ENCODE measurements around the gene ZNF302.

ZNF302 gene

GRCh38 chr19:34677386-34678084, at the start of gene ZNF302:
ZNF302 (plus strand) TSS chr19:34677678; CDS start chr19:34678805, 1,127 bp downstream.
- no peaks in the 10 kb centered on the region for H3K27me3 ChIP-seq (ENCODE audit: low read depth, low read length)
- H3K27ac ChIP-seq (ENCODE audit: low read length), result peak within 1 kb of the TSS; percentile 80
- H3K9me3 ChIP-seq (ENCODE audit: control insufficient read depth in 1 of 2, low read length in 2 of 2), result peaks cover 6 to 19% of the 10 kb centered on the region in 2 donors
- peaks cover 19 to 39% of the 10 kb centered on the region in 2 donors for H3K36me3 ChIP-seq (ENCODE audit: control insufficient read depth in 1 of 2, insufficient read depth in 2 of 2, low read length in 2 of 2)
- peaks cover 0 to 24% of the 10 kb centered on the region in 2 donors for H3K4me1 ChIP-seq (ENCODE audit: control insufficient read depth in 1 of 2, insufficient read depth in 2 of 2, low read length in 2 of 2)
- peak within 1 kb of the TSS; percentile 62 to 75 for H3K4me3 ChIP-seq (ENCODE audit: low read depth in 1 of 2, low read length in 2 of 2)

GRCh38 chr19:34633802-34634201, 43.7 kb upstream of the ZNF302 start:
- no peak overlapping the region for H3K27ac ChIP-seq (ENCODE audit: low read length)
- H3K27me3 ChIP-seq (ENCODE audit: low read depth, low read length), result no peaks in the 10 kb centered on the region
- H3K9me3 ChIP-seq (ENCODE audit: control insufficient read depth in 1 of 2, low read length in 2 of 2), result peaks cover 11 to 22% of the 10 kb centered on the region in 2 donors
- no peak overlapping the region for H3K4me3 ChIP-seq (ENCODE audit: low read depth in 1 of 2, low read length in 2 of 2)
- H3K36me3 ChIP-seq (ENCODE audit: control insufficient read depth in 1 of 2, insufficient read depth in 2 of 2, low read length in 2 of 2), result peaks cover 0 to 18% of the 10 kb centered on the region in 2 donors
- no peaks in the 10 kb centered on the region for H3K4me1 ChIP-seq (ENCODE audit: control insufficient read depth in 1 of 2, insufficient read depth in 2 of 2, low read length in 2 of 2)

- H3K36me3 ChIP-seq (ENCODE audit: control insufficient read depth in 1 of 2, insufficient read depth in 2 of 2, low read length in 2 of 2), result peaks cover 0 to 9% of the 10 kb centered on the region in 2 donors
- H3K27ac ChIP-seq (ENCODE audit: low read length), result no peak overlapping the region
- H3K9me3 ChIP-seq (ENCODE audit: control insufficient read depth in 1 of 2, low read length in 2 of 2), result peaks cover 11 to 12% of the 10 kb centered on the region in 2 donors
- H3K27me3 ChIP-seq (ENCODE audit: low read depth, low read length), result no peaks in the 10 kb centered on the region
- no peak overlapping the region for H3K4me3 ChIP-seq (ENCODE audit: low read depth in 1 of 2, low read length in 2 of 2)
- H3K4me1 ChIP-seq (ENCODE audit: control insufficient read depth in 1 of 2, insufficient read depth in 2 of 2, low read length in 2 of 2), result no peaks in the 10 kb centered on the region
Measured at GRCh38 chr19:34639491-34640085, 37.9 kb upstream of the ZNF302 start.

- no peak overlapping the region for H3K27ac ChIP-seq (ENCODE audit: low read length)
- H3K4me3 ChIP-seq (ENCODE audit: low read depth in 1 of 2, low read length in 2 of 2), result no peak overlapping the region
- no peaks in the 10 kb centered on the region for H3K36me3 ChIP-seq (ENCODE audit: control insufficient read depth in 1 of 2, insufficient read depth in 2 of 2, low read length in 2 of 2)
- H3K9me3 ChIP-seq (ENCODE audit: control insufficient read depth in 1 of 2, low read length in 2 of 2), result no peaks in the 10 kb centered on the region
- H3K27me3 ChIP-seq (ENCODE audit: low read depth, low read length), result no peaks in the 10 kb centered on the region
- H3K4me1 ChIP-seq (ENCODE audit: control insufficient read depth in 1 of 2, insufficient read depth in 2 of 2, low read length in 2 of 2), result no peaks in the 10 kb centered on the region
Measured at GRCh38 chr19:34642241-34642640, 35.2 kb upstream of the ZNF302 start.

GRCh38 chr19:34644991-34645461, 32.5 kb upstream of the ZNF302 start:
- Histone ChIP-seq H3K27me3 (ENCODE audit: low read depth, low read length) (no peaks in the 10 kb centered on the region), H3K36me3 (ENCODE audit: control insufficient read depth in 1 of 2, insufficient read depth in 2 of 2, low read length in 2 of 2) (no peaks in the 10 kb centered on the region), H3K9me3 (ENCODE audit: control insufficient read depth in 1 of 2, low read length in 2 of 2) (no peaks in the 10 kb centered on the region), H3K4me3 (ENCODE audit: low read depth in 1 of 2, low read length in 2 of 2) (no peak overlapping the region), H3K27ac (ENCODE audit: low read length) (no peak overlapping the region), H3K4me1 (ENCODE audit: control insufficient read depth in 1 of 2, insufficient read depth in 2 of 2, low read length in 2 of 2) (no peaks in the 10 kb centered on the region)

GRCh38 chr19:34645551-34645950, 31.9 kb upstream of the ZNF302 start:
- H3K27ac ChIP-seq (ENCODE audit: low read length), result no peak overlapping the region
- no peak overlapping the region for H3K4me3 ChIP-seq (ENCODE audit: low read depth in 1 of 2, low read length in 2 of 2)
- H3K36me3 ChIP-seq (ENCODE audit: control insufficient read depth in 1 of 2, insufficient read depth in 2 of 2, low read length in 2 of 2), result no peaks in the 10 kb centered on the region
- H3K4me1 ChIP-seq (ENCODE audit: control insufficient read depth in 1 of 2, insufficient read depth in 2 of 2, low read length in 2 of 2), result no peaks in the 10 kb centered on the region
- no peaks in the 10 kb centered on the region for H3K27me3 ChIP-seq (ENCODE audit: low read depth, low read length)
- no peaks in the 10 kb centered on the region for H3K9me3 ChIP-seq (ENCODE audit: control insufficient read depth in 1 of 2, low read length in 2 of 2)

GRCh38 chr19:34649886-34650543, 27.5 kb upstream of the ZNF302 start:
- Histone ChIP-seq H3K27ac (ENCODE audit: low read length) (no peak overlapping the region), H3K36me3 (ENCODE audit: control insufficient read depth in 1 of 2, insufficient read depth in 2 of 2, low read length in 2 of 2) (no peaks in the 10 kb centered on the region), H3K4me1 (ENCODE audit: control insufficient read depth in 1 of 2, insufficient read depth in 2 of 2, low read length in 2 of 2) (no peaks in the 10 kb centered on the region), H3K9me3 (ENCODE audit: control insufficient read depth in 1 of 2, low read length in 2 of 2) (no peaks in the 10 kb centered on the region), H3K4me3 (ENCODE audit: low read depth in 1 of 2, low read length in 2 of 2) (no peak overlapping the region), H3K27me3 (ENCODE audit: low read depth, low read length) (no peaks in the 10 kb centered on the region)

- no peaks in the 10 kb centered on the region for H3K27me3 ChIP-seq (ENCODE audit: low read depth, low read length)
- no peaks in the 10 kb centered on the region for H3K9me3 ChIP-seq (ENCODE audit: control insufficient read depth in 1 of 2, low read length in 2 of 2)
- no peaks in the 10 kb centered on the region for H3K4me1 ChIP-seq (ENCODE audit: control insufficient read depth in 1 of 2, insufficient read depth in 2 of 2, low read length in 2 of 2)
- no peak overlapping the region for H3K4me3 ChIP-seq (ENCODE audit: low read depth in 1 of 2, low read length in 2 of 2)
- H3K36me3 ChIP-seq (ENCODE audit: control insufficient read depth in 1 of 2, insufficient read depth in 2 of 2, low read length in 2 of 2), result no peaks in the 10 kb centered on the region
- H3K27ac ChIP-seq (ENCODE audit: low read length), result no peak overlapping the region
Measured at GRCh38 chr19:34651747-34652146, 25.7 kb upstream of the ZNF302 start.

GRCh38 chr19:34654796-34655195, 22.7 kb upstream of the ZNF302 start:
- H3K4me3 ChIP-seq (ENCODE audit: low read depth in 1 of 2, low read length in 2 of 2), result no peak overlapping the region
- H3K36me3 ChIP-seq (ENCODE audit: control insufficient read depth in 1 of 2, insufficient read depth in 2 of 2, low read length in 2 of 2), result no peaks in the 10 kb centered on the region
- H3K27me3 ChIP-seq (ENCODE audit: low read depth, low read length), result no peaks in the 10 kb centered on the region
- no peaks in the 10 kb centered on the region for H3K4me1 ChIP-seq (ENCODE audit: control insufficient read depth in 1 of 2, insufficient read depth in 2 of 2, low read length in 2 of 2)
- no peak overlapping the region for H3K27ac ChIP-seq (ENCODE audit: low read length)
- no peaks in the 10 kb centered on the region for H3K9me3 ChIP-seq (ENCODE audit: control insufficient read depth in 1 of 2, low read length in 2 of 2)

- no peaks in the 10 kb centered on the region for H3K36me3 ChIP-seq (ENCODE audit: control insufficient read depth in 1 of 2, insufficient read depth in 2 of 2, low read length in 2 of 2)
- H3K9me3 ChIP-seq (ENCODE audit: control insufficient read depth in 1 of 2, low read length in 2 of 2), result no peaks in the 10 kb centered on the region
- no peak overlapping the region for H3K27ac ChIP-seq (ENCODE audit: low read length)
- no peaks in the 10 kb centered on the region for H3K27me3 ChIP-seq (ENCODE audit: low read depth, low read length)
- no peak overlapping the region for H3K4me3 ChIP-seq (ENCODE audit: low read depth in 1 of 2, low read length in 2 of 2)
- H3K4me1 ChIP-seq (ENCODE audit: control insufficient read depth in 1 of 2, insufficient read depth in 2 of 2, low read length in 2 of 2), result no peaks in the 10 kb centered on the region
Measured at GRCh38 chr19:34655651-34656050, 21.8 kb upstream of the ZNF302 start.

- Histone ChIP-seq H3K27ac (ENCODE audit: low read length) (no peak overlapping the region), H3K4me1 (ENCODE audit: control insufficient read depth in 1 of 2, insufficient read depth in 2 of 2, low read length in 2 of 2) (no peaks in the 10 kb centered on the region), H3K27me3 (ENCODE audit: low read depth, low read length) (no peaks in the 10 kb centered on the region), H3K36me3 (ENCODE audit: control insufficient read depth in 1 of 2, insufficient read depth in 2 of 2, low read length in 2 of 2) (no peaks in the 10 kb centered on the region), H3K9me3 (ENCODE audit: control insufficient read depth in 1 of 2, low read length in 2 of 2) (no peaks in the 10 kb centered on the region), H3K4me3 (ENCODE audit: low read depth in 1 of 2, low read length in 2 of 2) (no peak overlapping the region)
Measured at GRCh38 chr19:34661357-34661756, 16.1 kb upstream of the ZNF302 start.

All from muscle layer of duodenum (tissue), 2 donors.